ENCODE data around the gene EIF4ENIF1.
"Not testable (repeated sequence)": the region's sequence is repeated elsewhere in the genome, so short reads cannot be mapped to it uniquely, and the experiment has no call there.

The EIF4ENIF1 gene

GRCh38 chr22:31507517-31507916 is 17.9 kb upstream of the EIF4ENIF1 start:
- peaks cover 33% of the 10 kb centered on the region for H3K79me1 ChIP-seq (replicated peaks; ENCODE audit: low read length, poor library complexity, severe bottlenecking)
- not testable (repeated sequence) for H3K27ac ChIP-seq (ENCODE audit: low read length, poor library complexity, severe bottlenecking); H3K9ac ChIP-seq (ENCODE audit: low read length); H2BK120ac ChIP-seq (ENCODE audit: low read depth, low read length); DNase-seq; H2BK5ac ChIP-seq (ENCODE audit: low read depth, low read length, poor library complexity, severe bottlenecking); H3K4me1 ChIP-seq (ENCODE audit: control insufficient read depth, insufficient read depth, low read depth, low read length); H2AK5ac ChIP-seq (ENCODE audit: low read length, severe bottlenecking); H4K8ac ChIP-seq (ENCODE audit: low read length); H3K36me3 ChIP-seq (ENCODE audit: control insufficient read depth in 1 of 2, insufficient read depth in 2 of 2, low read depth in 1 of 2, low read length in 2 of 2); H2BK12ac ChIP-seq (ENCODE audit: low read length in 2 of 2); H3K4ac ChIP-seq (ENCODE audit: low read depth in 1 of 2, low read length in 2 of 2); H3K27me3 ChIP-seq (ENCODE audit: control insufficient read depth in 1 of 2, insufficient read depth in 1 of 2, low read length in 2 of 2); H2AFZ ChIP-seq (ENCODE audit: low read depth, low read length); H4K91ac ChIP-seq (ENCODE audit: low read length); H3K9me3 ChIP-seq (ENCODE audit: control insufficient read depth, low read length); H3K14ac ChIP-seq (ENCODE audit: low read length in 2 of 2); H2BK15ac ChIP-seq (ENCODE audit: low read depth, poor library complexity, severe bottlenecking); H3K18ac ChIP-seq (ENCODE audit: low read depth in 1 of 2, low read length in 2 of 2); H3K4me2 ChIP-seq (ENCODE audit: low read length, poor library complexity, severe bottlenecking); H3K4me3 ChIP-seq (ENCODE audit: insufficient read depth in 1 of 2, low read depth in 1 of 2, low read length in 2 of 2); H3K23ac ChIP-seq (ENCODE audit: low read length in 2 of 2)

GRCh38 chr22:31504282-31504681 is 14.6 kb upstream of the EIF4ENIF1 start:
- Histone ChIP-seq H2BK120ac (ENCODE audit: low read depth, low read length) (no peak overlapping the region), H3K9me3 (ENCODE audit: control insufficient read depth, low read length) (no peaks in the 10 kb centered on the region), H2AFZ (ENCODE audit: low read depth, low read length) (no peak overlapping the region), H3K4me1 (ENCODE audit: control insufficient read depth, insufficient read depth, low read depth, low read length) (no peaks in the 10 kb centered on the region), H3K4me2 (ENCODE audit: low read length, poor library complexity, severe bottlenecking) (no peak overlapping the region), H3K4me3 (ENCODE audit: insufficient read depth in 1 of 2, low read depth in 1 of 2, low read length in 2 of 2) (no peak overlapping the region), H4K8ac (ENCODE audit: low read length) (no peak overlapping the region), H4K91ac (ENCODE audit: low read length) (no peak overlapping the region), H3K27ac (ENCODE audit: low read length, poor library complexity, severe bottlenecking) (no peak overlapping the region), H2BK5ac (ENCODE audit: low read depth, low read length, poor library complexity, severe bottlenecking) (no peak overlapping the region), H2BK12ac (ENCODE audit: low read length in 2 of 2) (no peak overlapping the region), H3K79me1 (replicated peaks; ENCODE audit: low read length, poor library complexity, severe bottlenecking) (peaks cover 25% of the 10 kb centered on the region), H3K36me3 (ENCODE audit: control insufficient read depth in 1 of 2, insufficient read depth in 2 of 2, low read depth in 1 of 2, low read length in 2 of 2) (no peaks in the 10 kb centered on the region), H3K23ac (ENCODE audit: low read length in 2 of 2) (no peak overlapping the region), H3K9ac (ENCODE audit: low read length) (peak overlapping the region; percentile 9), H3K14ac (ENCODE audit: low read length in 2 of 2) (no peak overlapping the region), H2AK5ac (ENCODE audit: low read length, severe bottlenecking) (no peak overlapping the region), H3K4ac (ENCODE audit: low read depth in 1 of 2, low read length in 2 of 2) (no peak overlapping the region), H2BK15ac (ENCODE audit: low read depth, poor library complexity, severe bottlenecking) (no peak overlapping the region), H3K18ac (ENCODE audit: low read depth in 1 of 2, low read length in 2 of 2) (no peak overlapping the region), H3K27me3 (ENCODE audit: control insufficient read depth in 1 of 2, insufficient read depth in 1 of 2, low read length in 2 of 2) (no peaks in the 10 kb centered on the region)
- DNase-seq, result peak; percentile 36
- WGBS, result 50% methylated on average over 3 of the region's 4 CpGs

- 96% methylated on average over 9 of the region's 14 CpGs for WGBS
- Histone ChIP-seq H2BK15ac (ENCODE audit: low read depth, poor library complexity, severe bottlenecking) (no peak overlapping the region), H3K36me3 (ENCODE audit: control insufficient read depth in 1 of 2, insufficient read depth in 2 of 2, low read depth in 1 of 2, low read length in 2 of 2) (no peaks in the 10 kb centered on the region), H3K4me2 (ENCODE audit: low read length, poor library complexity, severe bottlenecking) (no peak overlapping the region), H3K27ac (ENCODE audit: low read length, poor library complexity, severe bottlenecking) (no peak overlapping the region), H3K27me3 (ENCODE audit: control insufficient read depth in 1 of 2, insufficient read depth in 1 of 2, low read length in 2 of 2) (no peaks in the 10 kb centered on the region), H3K18ac (ENCODE audit: low read depth in 1 of 2, low read length in 2 of 2) (no peak overlapping the region), H3K23ac (ENCODE audit: low read length in 2 of 2) (no peak overlapping the region), H3K4ac (ENCODE audit: low read depth in 1 of 2, low read length in 2 of 2) (no peak overlapping the region), H3K9ac (ENCODE audit: low read length) (no peak overlapping the region), H3K4me3 (ENCODE audit: insufficient read depth in 1 of 2, low read depth in 1 of 2, low read length in 2 of 2) (no peak overlapping the region), H2AFZ (ENCODE audit: low read depth, low read length) (no peak overlapping the region), H3K9me3 (ENCODE audit: control insufficient read depth, low read length) (no peaks in the 10 kb centered on the region), H3K79me1 (replicated peaks; ENCODE audit: low read length, poor library complexity, severe bottlenecking) (peaks cover 23% of the 10 kb centered on the region), H3K4me1 (ENCODE audit: control insufficient read depth, insufficient read depth, low read depth, low read length) (no peaks in the 10 kb centered on the region), H2BK120ac (ENCODE audit: low read depth, low read length) (no peak overlapping the region), H2AK5ac (ENCODE audit: low read length, severe bottlenecking) (no peak overlapping the region), H4K8ac (ENCODE audit: low read length) (no peak overlapping the region), H4K91ac (ENCODE audit: low read length) (no peak overlapping the region), H2BK5ac (ENCODE audit: low read depth, low read length, poor library complexity, severe bottlenecking) (no peak overlapping the region), H2BK12ac (ENCODE audit: low read length in 2 of 2) (no peak overlapping the region), H3K14ac (ENCODE audit: low read length in 2 of 2) (no peak overlapping the region)
- no peak for DNase-seq
These were observed 13.7 kb upstream of the EIF4ENIF1 start for GRCh38 chr22:31503211-31503964.

- Histone ChIP-seq H3K9me3 (ENCODE audit: control insufficient read depth, low read length) (no peaks in the 10 kb centered on the region), H2BK12ac (ENCODE audit: low read length in 2 of 2) (no peak overlapping the region), H3K4me3 (ENCODE audit: insufficient read depth in 1 of 2, low read depth in 1 of 2, low read length in 2 of 2) (no peak overlapping the region), H3K4ac (ENCODE audit: low read depth in 1 of 2, low read length in 2 of 2) (no peak overlapping the region), H3K27ac (ENCODE audit: low read length, poor library complexity, severe bottlenecking) (no peak overlapping the region), H3K14ac (ENCODE audit: low read length in 2 of 2) (no peak overlapping the region), H3K18ac (ENCODE audit: low read depth in 1 of 2, low read length in 2 of 2) (no peak overlapping the region), H2AK5ac (ENCODE audit: low read length, severe bottlenecking) (no peak overlapping the region), H3K4me2 (ENCODE audit: low read length, poor library complexity, severe bottlenecking) (no peak overlapping the region), H4K91ac (ENCODE audit: low read length) (no peak overlapping the region), H2BK5ac (ENCODE audit: low read depth, low read length, poor library complexity, severe bottlenecking) (no peak overlapping the region), H3K27me3 (ENCODE audit: control insufficient read depth in 1 of 2, insufficient read depth in 1 of 2, low read length in 2 of 2) (no peaks in the 10 kb centered on the region), H4K8ac (ENCODE audit: low read length) (no peak overlapping the region), H2BK15ac (ENCODE audit: low read depth, poor library complexity, severe bottlenecking) (no peak overlapping the region), H3K9ac (ENCODE audit: low read length) (no peak overlapping the region), H3K79me1 (replicated peaks; ENCODE audit: low read length, poor library complexity, severe bottlenecking) (peaks cover 27% of the 10 kb centered on the region), H3K36me3 (ENCODE audit: control insufficient read depth in 1 of 2, insufficient read depth in 2 of 2, low read depth in 1 of 2, low read length in 2 of 2) (no peaks in the 10 kb centered on the region), H2BK120ac (ENCODE audit: low read depth, low read length) (no peak overlapping the region), H2AFZ (ENCODE audit: low read depth, low read length) (no peak overlapping the region), H3K4me1 (ENCODE audit: control insufficient read depth, insufficient read depth, low read depth, low read length) (peaks cover 2% of the 10 kb centered on the region), H3K23ac (ENCODE audit: low read length in 2 of 2) (no peak overlapping the region)
- no peak for DNase-seq
- WGBS, result 100% methylated on average over 2 of the region's 2 CpGs
These were observed 12.1 kb upstream of the EIF4ENIF1 start for GRCh38 chr22:31501738-31502137.
